Right lobe of liver (tissue), 6 donors: ENCODE data around the gene EDN2. TPM values are rescaled to one million over a fixed set of nuclear protein-coding genes. Genes with fewer than 3 reads are reported as not detected.

Experiments
- ATAC-seq, 4 donors: fragments of 200-7000 bp; cut with Tn5 transposase; one replicate each; pipeline ENCODE4 v1.9.1; 2020; ENCODE audit warnings: mild to moderate bottlenecking in 4 of 4, moderate library complexity in 4 of 4
- DNase-seq, 3 donors: peaks; one replicate each; pipeline ENCODE4 v3.0.0-alpha.2; 2020
- H3K27ac ChIP-seq, 3 donors: fragments of 200-600 bp; one replicate each; pipeline ENCODE4 v1.8.0; 2022
- H3K27me3 ChIP-seq, 2 donors: fragments of 200-600 bp; one replicate each; pipeline ENCODE4 v1.8.0; 2022
- H3K36me3 ChIP-seq, 4 donors: fragments of 200-600 bp; sonication (generic) in 1 of 4; one replicate each; pipeline versions ENCODE4 v1.5.1 to v1.8.0; 2017 to 2022; ENCODE audit warnings: control low read depth in 1 of 4
- H3K4me1 ChIP-seq, 4 donors: fragments of 200-600 bp; sonication (generic) in 1 of 4; one replicate each; pipeline versions ENCODE4 v1.5.1 to v1.8.0; 2017 to 2022; ENCODE audit warnings: control low read depth in 1 of 4
- H3K4me3 ChIP-seq, 3 donors: fragments of 200-600 bp; one replicate each; pipeline ENCODE4 v1.8.0; 2022
- H3K9me3 ChIP-seq, 4 donors: fragments of 200-600 bp; sonication (generic) in 1 of 4; one replicate each; pipeline versions ENCODE4 v1.5.1 to v1.8.0; 2017 to 2022; ENCODE audit warnings: control low read depth in 1 of 4
- POLR2A ChIP-seq: fragments of 450-650 bp; IDR thresholded peaks from one replicate; pipeline ENCODE4 v1.6.1; 2017; ENCODE audit warnings: antibody characterized with exemption, mild to moderate bottlenecking
- WGBS: methylation state at CpG from one replicate; pipeline ENCODE4 v1.1.6; 2018; ENCODE audit warnings: low coverage, low lambda C conversion rate; ENCODE audit not compliant: insufficient coverage; ENCODE audit errors: missing lambda C conversion rate; 5-methylcytosine and 5-hydroxymethylcytosine counted together
- intact Hi-C, 2 donors: fragments of 100-400 bp; cut with DNase I; formaldehyde crosslinking; loops; one replicate each; pipeline versions ENCODE4 v1.11.2 to v1.14.1; 2022
- long read RNA-seq: library from polyadenylated mRNA; unstranded; transcript quantifications from one replicate; pipeline ENCODE4 v2.0.0, GENCODE V29; 2019
- total RNA-seq, 6 experiments: library from RNA; depleted of rRNA in 2 of 6; stranded (reverse); fragments of >200 nt in 2 of 6; fragmentation: NEBNext Ultra II Directional in 3 of 6; extraction: Animal tissue kit (Norgen Biotek cat#: 25700) in 3 of 6; gene quantifications; one replicate each; pipeline versions ENCODE4 v1.1.0 to v1.2.4, GENCODE V29; 2016 to 2023
- TF ChIP-seq, protein P1 (sequence below), 4 donors: fragments of 200-600 bp in 3 of 4; fragments of 450-650 bp in 1 of 4; IDR thresholded peaks; one replicate each; pipeline versions ENCODE4 v1.5.1 to v1.8.0; 2016 to 2022; ENCODE audit warnings: antibody characterized with exemption in 4 of 4, mild to moderate bottlenecking in 2 of 4
- donor health status: DM: no; HTN: yes; CAD: no.
- donor health status: DM: no; HTN: no; CAD: no.
- donor health status: DM: no; HTN: no; CAD: no.
- donor health status: DM: no; HTN: yes; CAD: no.
- donor health status: DM: no; HTN: yes; CAD: no.

EDN2 gene
- 1 to 10 TPM in 1 of 6 experiments, under 1 TPM in 3, not detected in 2; 0.18 to 1.6 (median 0.31) TPM for total RNA-seq
- long read RNA-seq = 0 reads

DNA sequence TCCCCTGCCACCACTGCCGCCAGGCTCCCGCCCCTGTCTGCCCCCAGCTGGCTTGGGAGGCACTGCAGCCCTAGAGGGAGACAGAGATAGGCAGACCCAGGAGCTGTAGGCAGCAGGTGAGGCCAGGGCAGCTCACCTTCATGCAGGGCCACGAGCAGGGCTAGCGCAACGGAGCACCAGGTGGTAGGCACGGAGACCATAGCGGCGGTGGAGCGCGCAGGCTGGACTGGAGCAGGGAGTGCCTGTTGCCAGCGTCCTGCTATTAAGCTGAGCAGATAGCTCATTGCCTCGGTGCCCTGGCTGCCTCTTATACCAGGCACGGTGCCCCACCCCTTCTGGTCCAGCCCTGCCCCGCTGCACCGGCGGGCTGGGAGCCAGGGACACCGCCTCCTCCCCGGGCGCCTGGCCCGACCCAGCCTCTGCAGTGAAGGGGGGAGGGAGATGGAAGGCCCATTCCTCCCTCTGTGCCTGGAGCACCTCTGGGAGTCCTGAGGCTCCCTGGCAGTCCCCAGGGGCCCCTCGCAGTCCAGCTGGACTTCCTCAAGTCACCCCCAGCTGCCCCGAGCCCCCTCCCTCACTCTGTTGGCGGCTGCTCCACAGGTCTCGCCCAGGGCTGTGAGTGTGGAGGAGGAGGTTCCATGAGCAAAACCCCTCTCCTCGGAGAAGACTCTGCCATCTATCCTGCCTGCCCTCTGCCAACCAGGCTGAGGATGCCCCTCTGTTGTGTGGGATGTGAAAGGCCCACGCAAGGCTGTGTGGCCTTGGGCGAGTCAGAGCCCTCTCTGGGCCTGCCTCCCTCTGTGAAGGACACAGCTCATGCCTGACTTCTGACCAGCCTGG, at the start of gene EDN2:
Gene EDN2, minus strand, starts transcription at position 282 of the 840 bp plus-strand sequence. Its CDS starts 82 bp downstream, at position 200.
- H3K9me3 ChIP-seq = no peaks in the 10 kb centered on the region
- ATAC-seq (peak; percentile 91 to 92 (median 91)), DNase-seq (peak; percentile 87 to 92 (median 90))
- H3K36me3 ChIP-seq = no peaks in the 10 kb centered on the region
- peaks cover 0 to 29% (median 9%) of the 10 kb centered on the region in 4 donors for H3K4me1 ChIP-seq
- peak; percentile 80 for TF ChIP-seq POLR2A
- TF ChIP-seq, protein P1, sequence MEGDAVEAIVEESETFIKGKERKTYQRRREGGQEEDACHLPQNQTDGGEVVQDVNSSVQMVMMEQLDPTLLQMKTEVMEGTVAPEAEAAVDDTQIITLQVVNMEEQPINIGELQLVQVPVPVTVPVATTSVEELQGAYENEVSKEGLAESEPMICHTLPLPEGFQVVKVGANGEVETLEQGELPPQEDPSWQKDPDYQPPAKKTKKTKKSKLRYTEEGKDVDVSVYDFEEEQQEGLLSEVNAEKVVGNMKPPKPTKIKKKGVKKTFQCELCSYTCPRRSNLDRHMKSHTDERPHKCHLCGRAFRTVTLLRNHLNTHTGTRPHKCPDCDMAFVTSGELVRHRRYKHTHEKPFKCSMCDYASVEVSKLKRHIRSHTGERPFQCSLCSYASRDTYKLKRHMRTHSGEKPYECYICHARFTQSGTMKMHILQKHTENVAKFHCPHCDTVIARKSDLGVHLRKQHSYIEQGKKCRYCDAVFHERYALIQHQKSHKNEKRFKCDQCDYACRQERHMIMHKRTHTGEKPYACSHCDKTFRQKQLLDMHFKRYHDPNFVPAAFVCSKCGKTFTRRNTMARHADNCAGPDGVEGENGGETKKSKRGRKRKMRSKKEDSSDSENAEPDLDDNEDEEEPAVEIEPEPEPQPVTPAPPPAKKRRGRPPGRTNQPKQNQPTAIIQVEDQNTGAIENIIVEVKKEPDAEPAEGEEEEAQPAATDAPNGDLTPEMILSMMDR (IDR thresholded peaks at IDR 0.05) = peak; percentile 39 to 64 (median 48)
- H3K27ac ChIP-seq = peak within 1 kb of the TSS in 1 of 3 donors; percentile 39
- H3K27me3 ChIP-seq = no peaks in the 10 kb centered on the region
- peak within 1 kb of the TSS in 2 of 3 donors; percentile 18 to 31 for H3K4me3 ChIP-seq
- 83% methylated on average over 2 of the region's 27 CpGs for WGBS
- intact Hi-C loops = no loop called here

- Histone ChIP-seq H3K4me1 (no peaks in the 10 kb centered on the region), H3K4me3 (no peak overlapping the region), H3K9me3 (no peaks in the 10 kb centered on the region), H3K36me3 (no peaks in the 10 kb centered on the region), H3K27me3 (no peaks in the 10 kb centered on the region), H3K27ac (no peak overlapping the region)
- no peak for TF ChIP-seq POLR2A
- TF ChIP-seq, protein P1 (IDR thresholded peaks at IDR 0.05) = no peak
- DNase-seq (no peak), ATAC-seq (no peak)
- WGBS = 87% methylated on average over 5 of the region's 5 CpGs
- intact Hi-C loops = no loop called here
Measured at GRCh38 chr1:41533731-41534080, 49.2 kb upstream of the EDN2 start.

- Histone ChIP-seq H3K9me3 (no peaks in the 10 kb centered on the region), H3K4me3 (no peak overlapping the region), H3K36me3 (no peaks in the 10 kb centered on the region), H3K27ac (no peak overlapping the region), H3K4me1 (no peaks in the 10 kb centered on the region), H3K27me3 (no peaks in the 10 kb centered on the region)
- no peak for TF ChIP-seq POLR2A
- TF ChIP-seq, protein P1 (IDR thresholded peaks at IDR 0.05) = no peak
- intact Hi-C loops = no loop called here
- 86% methylated on average over 1 of the region's 12 CpGs for WGBS
- DNase-seq = peak; percentile 14 to 24 (median 21)
- ATAC-seq = no peak
Measured at GRCh38 chr1:41533016-41533730, 48.7 kb upstream of the EDN2 start.

- TF ChIP-seq, protein P1 (IDR thresholded peaks at IDR 0.05) = no peak
- TF ChIP-seq POLR2A = no peak
- WGBS = 81% methylated on average over 7 of the region's 8 CpGs
- intact Hi-C loops = no loop called here
- peak in 1 of 3 donors; percentile 2 for DNase-seq
- no peaks in the 10 kb centered on the region for H3K36me3 ChIP-seq
- ATAC-seq = no peak
- H3K27ac ChIP-seq = no peak overlapping the region
- H3K9me3 ChIP-seq = no peaks in the 10 kb centered on the region
- H3K4me3 ChIP-seq = no peak overlapping the region
- no peaks in the 10 kb centered on the region for H3K27me3 ChIP-seq
- H3K4me1 ChIP-seq = no peaks in the 10 kb centered on the region
Measured at GRCh38 chr1:41532206-41532975, 47.9 kb upstream of the EDN2 start.
